T-helper 9 cell (primary cell): ENCODE measurements around the gene KIZ.
"Not testable (repeated sequence)": the region's sequence is repeated elsewhere in the genome, so short reads cannot be mapped to it uniquely, and the experiment has no call there.

Source experiments
- DNase-seq: peaks from one replicate; pipeline ENCODE4 v3.0.0-alpha.2; 2020

The KIZ gene

DNA sequence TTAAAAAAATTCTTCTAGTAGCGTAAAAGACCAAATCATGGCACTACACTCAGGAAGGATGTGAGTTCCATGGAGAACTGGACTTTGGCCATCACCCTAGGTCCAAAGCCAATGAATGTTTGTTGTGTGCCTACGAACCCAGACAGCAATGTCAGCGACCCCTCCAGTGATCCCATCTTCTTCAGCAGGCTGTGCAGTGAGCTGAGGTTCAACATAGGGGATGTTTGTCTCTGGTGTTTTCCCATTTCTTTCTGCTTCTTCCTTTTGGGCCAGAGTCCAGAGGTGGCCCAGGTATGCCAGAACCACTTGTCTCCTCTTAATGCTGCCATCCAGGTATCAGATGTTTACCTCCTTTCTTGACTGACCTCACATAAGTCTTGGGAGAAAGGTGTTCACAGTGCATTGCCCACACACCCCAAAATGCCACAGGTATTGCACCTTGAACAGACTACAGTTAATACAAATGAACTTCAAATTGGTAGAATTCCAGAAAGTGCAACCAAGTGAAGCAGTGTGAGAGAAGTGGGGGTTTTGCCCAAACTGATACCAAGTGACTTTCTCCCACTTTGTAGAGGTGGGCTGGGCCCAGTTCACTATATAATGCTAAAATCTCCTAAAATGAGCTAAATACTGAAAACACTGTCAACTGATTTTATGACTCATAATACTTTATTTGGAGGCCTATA lies 14.1 kb downstream of the KIZ start:
- no peak for DNase-seq

GRCh38 chr20:21141825-21142224 lies 15.9 kb downstream of the KIZ start:
- no peak for DNase-seq

- DNase-seq = no peak
These were observed 17.5 kb downstream of the KIZ start for GRCh38 chr20:21143194-21143890.

- no peak for DNase-seq
These were observed 19.5 kb downstream of the KIZ start for GRCh38 chr20:21145424-21145823.

DNA sequence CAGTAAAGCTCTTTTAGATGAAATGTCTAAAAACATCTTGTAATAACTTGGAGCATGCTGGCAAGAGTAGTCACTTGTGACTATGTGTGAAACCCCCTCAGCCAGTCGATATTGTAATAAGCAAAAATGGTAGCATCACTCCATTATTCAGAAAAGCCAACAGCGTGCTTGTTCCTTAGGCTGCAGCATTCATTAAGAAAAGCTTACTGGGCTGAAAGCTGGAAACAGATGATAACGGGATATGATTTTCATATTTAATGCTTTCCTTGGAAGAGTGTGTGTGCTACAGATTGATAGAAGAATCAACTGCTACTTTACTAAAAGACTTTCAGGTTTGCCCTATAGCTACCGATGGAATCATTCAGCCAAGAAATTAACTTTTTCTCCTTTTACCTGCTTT lies 20.3 kb downstream of the KIZ start:
- no peak for DNase-seq

DNA sequence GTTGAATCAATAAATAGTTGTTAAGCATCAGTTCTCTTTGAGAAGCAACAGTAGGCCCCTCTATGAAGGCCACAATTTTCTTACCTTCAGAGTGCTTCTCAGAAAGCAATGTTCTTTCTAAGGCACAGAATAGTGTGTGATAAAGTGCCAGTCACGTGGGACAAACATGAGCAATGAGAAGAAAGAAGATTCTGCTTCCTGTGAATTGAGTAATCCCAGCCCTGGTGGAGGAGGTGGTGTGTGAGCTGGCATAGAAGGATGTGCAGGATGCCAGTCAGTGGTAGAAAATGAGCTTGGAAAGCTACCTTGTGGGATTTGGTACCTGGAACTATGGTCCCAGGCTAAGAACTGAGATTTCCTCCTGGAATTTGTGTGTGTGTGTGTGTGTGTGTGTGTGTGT lies 21.7 kb downstream of the KIZ start:
- DNase-seq = no peak

DNA sequence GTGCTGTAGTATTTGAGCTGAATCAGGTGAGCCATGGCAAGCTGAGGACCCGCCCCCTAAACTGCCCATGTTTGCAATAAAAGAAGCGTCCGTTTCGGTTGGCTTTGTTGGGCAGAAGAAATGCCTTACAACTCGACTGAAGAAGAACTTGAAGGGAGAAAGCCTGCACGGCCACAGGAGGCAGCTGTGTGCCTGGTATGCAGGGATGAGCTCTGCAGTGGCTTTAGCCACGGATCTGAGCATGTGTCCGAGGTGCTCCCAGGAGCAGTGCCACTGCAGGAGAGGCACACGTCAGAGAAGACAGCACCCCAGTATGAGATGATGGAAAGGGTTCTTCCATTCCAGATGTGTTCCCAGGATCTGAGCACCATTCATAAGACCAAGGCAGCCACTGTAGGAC lies 23.5 kb downstream of the KIZ start:
- DNase-seq = no peak

DNA sequence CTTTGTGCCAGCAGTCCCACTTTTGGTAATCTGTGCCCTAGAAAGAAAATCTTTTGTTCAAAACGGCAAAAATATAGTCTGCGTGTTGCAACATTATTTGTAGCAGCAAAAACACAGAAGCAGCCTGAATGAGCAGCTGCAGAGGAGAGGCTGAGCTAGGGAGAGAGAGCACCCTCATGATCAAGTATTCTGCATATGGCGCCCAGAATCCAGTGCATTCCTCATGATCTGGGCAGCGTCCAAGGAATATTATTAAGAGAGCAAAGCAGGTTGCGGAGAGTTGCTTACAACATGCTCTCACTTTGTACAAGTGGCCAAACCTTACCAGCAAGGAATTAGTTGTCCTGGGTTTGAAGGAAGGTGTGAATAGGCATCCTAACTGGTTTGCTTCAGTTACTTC lies 25.9 kb downstream of the KIZ start:
- DNase-seq = no peak

DNA sequence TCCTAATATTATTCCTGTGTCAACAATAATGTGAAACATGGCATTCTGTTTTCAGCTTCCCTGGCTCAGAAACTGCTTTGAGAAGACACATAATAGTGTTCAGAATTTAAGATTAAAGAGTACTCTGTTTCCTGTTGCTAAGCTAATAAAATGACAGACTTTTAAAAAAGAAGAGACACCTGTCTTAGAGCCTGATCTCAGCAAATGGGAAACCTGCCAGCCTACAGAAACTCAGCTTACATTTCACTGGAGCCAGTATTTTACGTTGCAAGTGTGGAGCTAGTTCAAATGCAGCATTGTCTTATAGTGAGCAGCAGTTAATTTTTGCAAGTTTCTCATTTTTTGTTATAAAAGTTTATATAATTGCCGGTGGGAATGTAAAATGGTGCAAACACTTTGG lies 28.8 kb downstream of the KIZ start:
- no peak for DNase-seq

DNA sequence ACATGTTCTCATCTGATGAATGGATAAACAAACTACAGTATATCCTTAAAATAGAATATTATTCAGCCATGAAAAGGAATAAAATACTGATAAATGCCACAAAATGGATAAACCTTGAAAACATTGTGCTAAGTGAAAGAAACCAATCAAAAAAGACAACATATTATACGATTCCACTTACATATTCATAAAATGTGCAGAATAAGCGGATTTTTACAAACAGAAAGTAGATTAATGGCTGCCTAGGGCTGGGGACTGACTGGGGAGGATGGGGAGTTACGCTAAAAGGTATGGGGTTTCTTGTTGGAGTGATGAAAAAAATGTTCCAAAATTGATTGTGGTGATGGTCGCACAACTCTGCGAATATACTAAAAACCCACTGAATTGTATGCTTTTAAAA lies 29.4 kb downstream of the KIZ start:
- DNase-seq = no peak

DNA sequence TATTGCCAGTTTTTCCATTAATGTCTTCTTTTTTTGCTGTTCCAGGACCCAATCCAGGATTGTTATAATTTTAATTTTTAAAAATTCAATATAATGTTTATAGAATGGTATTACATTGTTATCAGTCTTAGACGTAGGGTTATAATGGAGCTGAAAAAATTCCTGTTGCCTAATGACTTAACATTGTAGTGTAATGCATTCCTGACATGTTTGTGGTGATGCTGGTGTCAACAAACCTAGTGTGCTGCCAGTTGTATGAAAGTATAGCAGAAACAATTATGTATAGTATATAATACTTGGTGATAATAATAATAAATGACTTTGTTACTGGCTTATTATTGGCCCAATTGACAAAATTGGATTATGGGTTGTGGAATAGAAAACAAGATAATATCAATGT lies 30.4 kb downstream of the KIZ start:
- DNase-seq = no peak

- DNase-seq = no peak
These were observed 31.1 kb downstream of the KIZ start for GRCh38 chr20:21157006-21157405.

GRCh38 chr20:21159658-21160380 lies 33.9 kb downstream of the KIZ start:
- DNase-seq = no peak

DNA sequence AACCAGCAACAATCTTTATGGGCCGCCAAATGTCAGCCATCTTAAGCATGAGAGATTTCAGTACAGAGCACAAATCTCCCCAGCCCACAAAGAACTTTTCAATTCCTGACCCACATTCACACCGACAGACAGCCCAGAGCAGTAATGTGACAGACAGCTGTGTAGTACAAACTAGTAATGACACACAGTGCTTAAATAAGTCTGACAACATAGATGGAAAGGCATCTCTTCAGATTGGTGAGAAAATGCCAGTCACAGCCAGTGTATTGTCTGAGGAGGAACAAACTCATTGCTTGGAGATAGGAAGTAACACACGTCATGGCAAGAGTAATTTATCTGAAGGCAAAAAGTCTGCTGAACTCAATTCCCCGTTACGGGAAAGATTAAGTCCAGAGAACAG lies 36.0 kb downstream of the KIZ start:
- no peak for DNase-seq

GRCh38 chr20:21162631-21163030 lies 36.7 kb downstream of the KIZ start:
- no peak for DNase-seq

- no peak for DNase-seq
These were observed 40.9 kb downstream of the KIZ start for GRCh38 chr20:21166801-21167200.

GRCh38 chr20:21167261-21167660 lies 41.4 kb downstream of the KIZ start:
- DNase-seq = no peak

DNA sequence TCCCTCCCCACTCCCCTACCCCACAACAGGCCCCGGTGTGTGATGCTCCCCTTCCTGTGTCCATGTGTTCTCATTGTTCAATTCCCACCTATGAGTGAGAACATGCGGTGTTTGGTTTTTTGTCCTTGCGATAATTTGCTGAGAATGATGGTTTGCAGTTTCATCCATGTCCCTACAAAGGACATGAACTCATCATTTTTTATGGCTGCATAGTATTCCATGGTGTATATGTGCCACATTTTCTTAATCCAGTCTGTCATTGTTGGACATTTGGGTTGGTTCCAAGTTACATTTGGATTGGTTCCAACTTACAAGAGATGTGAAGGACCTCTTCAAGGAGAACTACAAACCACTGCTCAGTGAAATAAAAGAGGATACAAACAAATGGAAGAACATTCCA lies 42.2 kb downstream of the KIZ start:
- DNase-seq = not testable (repeated sequence)

DNA sequence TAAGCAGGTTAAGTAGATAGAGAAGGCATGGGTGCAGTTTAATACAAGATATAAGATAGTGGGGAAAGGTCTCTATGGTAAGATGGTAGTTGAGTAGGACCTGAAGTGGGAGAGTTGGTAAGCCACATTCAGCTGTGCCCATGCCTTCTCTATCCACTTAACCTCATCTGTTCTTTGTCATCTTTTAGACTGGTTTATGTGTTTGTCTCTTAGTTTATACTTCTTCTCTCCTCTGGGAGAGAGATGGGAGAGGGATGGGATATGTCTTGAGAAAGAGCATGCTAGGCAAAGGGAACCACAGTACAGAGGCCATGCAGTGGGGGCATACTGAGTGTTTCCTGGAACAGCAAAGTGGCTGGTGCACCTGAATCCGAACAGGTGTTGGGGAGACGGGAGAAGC lies 46.7 kb downstream of the KIZ start:
- DNase-seq = no peak

- DNase-seq = no peak
These were observed 47.6 kb downstream of the KIZ start for GRCh38 chr20:21173485-21173884.

- no peak for DNase-seq
These were observed 48.8 kb downstream of the KIZ start for GRCh38 chr20:21174516-21175239.

GRCh38 chr20:21175433-21175832 lies 49.6 kb downstream of the KIZ start:
- DNase-seq = no peak

- DNase-seq = no peak
These were observed 51.9 kb downstream of the KIZ start for GRCh38 chr20:21177767-21178166.
